Tibial nerve (tissue), 4 donors: ENCODE data around the gene ZNF670. TPM values are rescaled to one million over a fixed set of nuclear protein-coding genes. Genes with fewer than 3 reads are reported as not detected.

Source experiments
- DNase-seq, 2 donors: peaks; one replicate each; pipeline ENCODE4 v3.0.0-alpha.2; 2019; ENCODE audit warnings: low spot score in 2 of 2
- H3K27ac ChIP-seq, 4 donors: fragments of 200-600 bp; sonication (generic) in 3 of 4; one replicate each; pipeline ENCODE4 v1.5.1; 2017 to 2019; ENCODE audit warnings: mild to moderate bottlenecking in 1 of 4
- H3K27me3 ChIP-seq, 2 donors: fragments of 200-600 bp; sonication (generic) in 1 of 2; one replicate each; pipeline versions ENCODE4 v1.5.1 to v1.6.0; 2017 to 2019
- H3K36me3 ChIP-seq, 3 donors: fragments of 200-600 bp; sonication (generic); one replicate each; pipeline ENCODE4 v1.5.1; 2018 to 2019
- H3K4me1 ChIP-seq, 4 donors: fragments of 200-600 bp; sonication (generic) in 3 of 4; one replicate each; pipeline ENCODE4 v1.5.1; 2017 to 2019
- H3K4me3 ChIP-seq, 4 donors: fragments of 200-600 bp; sonication (generic) in 3 of 4; one replicate each; pipeline ENCODE4 v1.5.1; 2017 to 2019; ENCODE audit warnings: mild to moderate bottlenecking in 1 of 4, moderate library complexity in 1 of 4
- H3K9me3 ChIP-seq, 4 donors: fragments of 200-600 bp; sonication (generic) in 3 of 4; one replicate each; pipeline ENCODE4 v1.5.1; 2017 to 2019
- CTCF ChIP-seq, 5 experiments: fragments of 200-600 bp in 3 of 5; fragments of 450-650 bp in 2 of 5; sonication (generic) in 3 of 5; IDR thresholded peaks; one replicate each; pipeline ENCODE4 v1.5.1; 2016 to 2019; ENCODE audit warnings: antibody characterized with exemption in 5 of 5, mild to moderate bottlenecking in 3 of 5, moderate library complexity in 2 of 5
- EP300 ChIP-seq, 2 donors: sonication (generic); formaldehyde crosslinking; IDR thresholded peaks; one replicate each; pipeline ENCODE4 v1.6.1; 2017; ENCODE audit warnings: antibody characterized with exemption in 2 of 2, mild to moderate bottlenecking in 1 of 2
- POLR2A ChIP-seq, 2 donors: fragments of 450-650 bp; IDR thresholded peaks; one replicate each; pipeline ENCODE4 v1.6.1; 2017; ENCODE audit warnings: antibody characterized with exemption in 2 of 2, mild to moderate bottlenecking in 2 of 2, moderate library complexity in 2 of 2
- WGBS, 2 donors: methylation state at CpG; one replicate each; pipeline ENCODE4 v1.1.5; 2018; 5-methylcytosine and 5-hydroxymethylcytosine counted together
- total RNA-seq, 4 donors: library from RNA; depleted of rRNA; stranded (reverse); fragments of >200 nt; gene quantifications; one replicate each; pipeline ENCODE4 v1.1.0, GENCODE V29; 2016

The ZNF670 gene
- total RNA-seq, 4 donors from 2014 or later, result 1.4 to 2.3 (median 1.9) TPM

GRCh38 chr1:247110627-247111258, 32.1 kb upstream of the ZNF670 start:
- Histone ChIP-seq H3K36me3 (peaks cover 0 to 5% (median 0%) of the 10 kb centered on the region in 3 donors), H3K9me3 (no peaks in the 10 kb centered on the region), H3K4me1 (peaks cover 0 to 22% (median 8%) of the 10 kb centered on the region in 4 donors), H3K27ac (peak overlapping the region; percentile 66 to 92 (median 80)), H3K4me3 (peak overlapping the region; percentile 61 to 73 (median 66)), H3K27me3 (no peaks in the 10 kb centered on the region)
- peak in 1 of 2 donors; percentile 5 for DNase-seq
- no peak for TF ChIP-seq EP300 (IDR thresholded peaks at IDR 0.05)
- no peak for TF ChIP-seq POLR2A (IDR thresholded peaks at IDR 0.05)
- TF ChIP-seq CTCF (IDR thresholded peaks at IDR 0.05), result no peak
- 18 to 22% methylated on average over 27 to 29 of the region's 30 CpGs for WGBS, 2 donors

GRCh38 chr1:247107694-247108093, 29.1 kb upstream of the ZNF670 start:
- Histone ChIP-seq H3K4me3 (no peak overlapping the region), H3K27me3 (no peaks in the 10 kb centered on the region), H3K9me3 (no peaks in the 10 kb centered on the region), H3K4me1 (peaks cover 0 to 34% (median 23%) of the 10 kb centered on the region in 4 donors), H3K27ac (no peak overlapping the region), H3K36me3 (peaks cover 0 to 5% (median 0%) of the 10 kb centered on the region in 3 donors)
- no peak for DNase-seq
- 81 to 82% methylated on average over 7 of the region's 7 CpGs for WGBS, 2 donors
- no peak for TF ChIP-seq CTCF (IDR thresholded peaks at IDR 0.05)
- TF ChIP-seq POLR2A (IDR thresholded peaks at IDR 0.05), result no peak
- no peak for TF ChIP-seq EP300 (IDR thresholded peaks at IDR 0.05)

GRCh38 chr1:247105966-247106365, 27.4 kb upstream of the ZNF670 start:
- no peaks in the 10 kb centered on the region for H3K27me3 ChIP-seq
- H3K4me3 ChIP-seq, result no peak overlapping the region
- WGBS, 2 donors, result 88 to 93% methylated on average over 15 of the region's 15 CpGs
- H3K9me3 ChIP-seq, result peaks cover 0 to 10% (median 0%) of the 10 kb centered on the region in 4 donors
- no peak for TF ChIP-seq EP300 (IDR thresholded peaks at IDR 0.05)
- TF ChIP-seq POLR2A (IDR thresholded peaks at IDR 0.05), result no peak
- no peak for TF ChIP-seq CTCF (IDR thresholded peaks at IDR 0.05)
- H3K4me1 ChIP-seq, result peaks cover 0 to 31% (median 22%) of the 10 kb centered on the region in 4 donors
- no peak for DNase-seq
- no peak overlapping the region for H3K27ac ChIP-seq
- H3K36me3 ChIP-seq, result peaks cover 0 to 18% (median 10%) of the 10 kb centered on the region in 3 donors

DNA sequence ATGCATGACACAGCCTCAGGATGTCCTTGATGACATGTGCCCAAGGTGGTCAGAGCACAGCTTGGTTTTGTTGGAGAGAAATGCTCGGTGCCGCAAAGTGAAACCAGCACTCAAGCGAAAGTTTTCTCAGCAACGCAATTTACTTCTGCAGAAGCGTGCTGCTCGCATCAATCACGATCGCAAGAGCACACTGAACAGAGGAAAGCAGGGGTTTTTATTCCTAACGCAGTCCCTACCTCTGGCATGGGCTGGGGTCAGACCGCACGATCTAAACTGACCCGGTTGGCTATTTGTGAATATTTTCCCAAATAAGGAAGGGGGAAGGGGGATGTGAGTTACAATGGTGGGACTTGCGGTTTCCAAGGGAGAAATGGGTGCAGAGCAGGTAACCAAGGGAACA, 26.4 kb upstream of the ZNF670 start:
- H3K4me3 ChIP-seq, result peak overlapping the region in 3 of 4 donors; percentile 37 to 99 (median 91)
- H3K27ac ChIP-seq, result peak overlapping the region in 1 of 4 donors; percentile 82
- WGBS, 2 donors, result 80 to 92% methylated on average over 13 of the region's 13 CpGs
- TF ChIP-seq POLR2A (IDR thresholded peaks at IDR 0.05), result no peak
- no peak for TF ChIP-seq EP300 (IDR thresholded peaks at IDR 0.05)
- TF ChIP-seq CTCF (IDR thresholded peaks at IDR 0.05), result no peak
- H3K4me1 ChIP-seq, result peaks cover 0 to 22% (median 19%) of the 10 kb centered on the region in 4 donors
- no peaks in the 10 kb centered on the region for H3K27me3 ChIP-seq
- H3K9me3 ChIP-seq, result peaks cover 0 to 20% (median 0%) of the 10 kb centered on the region in 4 donors
- peaks cover 2 to 28% (median 18%) of the 10 kb centered on the region in 3 donors for H3K36me3 ChIP-seq
- DNase-seq, result no peak

DNA sequence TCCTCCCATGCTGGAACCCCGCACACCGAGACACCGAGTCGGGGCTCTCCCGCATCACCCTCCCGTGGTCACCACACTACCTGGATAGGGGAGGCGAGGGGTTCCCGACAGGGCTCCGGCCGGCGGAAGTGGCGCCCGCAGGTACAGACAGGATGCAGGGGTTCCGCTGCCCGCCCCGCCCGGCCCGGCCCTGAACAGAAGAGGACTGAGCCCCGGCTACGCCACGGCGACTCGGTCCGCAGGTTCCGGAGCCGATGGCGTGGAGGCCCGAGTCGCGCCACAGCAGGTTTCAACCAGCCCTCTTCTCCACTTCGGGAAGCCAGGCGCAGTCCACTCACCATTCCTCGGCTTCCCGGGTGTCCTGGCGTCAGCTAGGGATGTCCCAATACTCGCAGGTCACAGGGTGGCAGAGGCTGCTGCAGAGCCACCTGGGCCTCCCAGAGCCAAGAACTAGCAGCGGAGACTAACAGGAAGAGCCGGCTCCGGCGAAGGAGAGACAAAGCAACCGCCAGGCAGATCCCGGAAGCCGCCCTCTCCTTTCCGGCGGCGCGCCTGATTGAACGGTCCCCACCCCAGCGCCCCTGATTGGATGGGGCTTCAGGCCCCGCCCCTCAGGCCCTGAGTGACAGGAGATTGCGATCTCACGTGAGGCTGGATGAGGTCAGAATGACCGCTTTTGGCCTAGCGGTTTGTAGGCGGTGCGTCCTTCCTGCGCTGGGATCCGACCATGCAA, 25.4 kb upstream of the ZNF670 start, which contains the start of gene ZNF669:
Gene ZNF669 (minus strand): TSS at position 498 of the 733 bp plus-strand sequence. CDS start 157 bp downstream, at position 341.
- Histone ChIP-seq H3K27ac (peak within 1 kb of the TSS; percentile 66 to 93 (median 82)), H3K9me3 (peaks cover 0 to 23% (median 0%) of the 10 kb centered on the region in 4 donors), H3K27me3 (no peaks in the 10 kb centered on the region), H3K36me3 (peaks cover 2 to 37% (median 21%) of the 10 kb centered on the region in 3 donors), H3K4me1 (peaks cover 0 to 22% (median 19%) of the 10 kb centered on the region in 4 donors), H3K4me3 (peak within 1 kb of the TSS; percentile 81 to 99 (median 94))
- TF ChIP-seq CTCF (IDR thresholded peaks at IDR 0.05) (peak in 1 of 5 experiments; percentile 20), EP300 (IDR thresholded peaks at IDR 0.05) (peak; percentile 81 to 93), POLR2A (IDR thresholded peaks at IDR 0.05) (peak; percentile 29 to 81)
- 0 to 1% methylated on average over 25 to 44 of the region's 58 CpGs for WGBS, 2 donors
- peak; percentile 96 to 98 for DNase-seq
